Breast epithelium (tissue), 3 donors: ENCODE measurements around the gene AVPR2.
A peak's percentile ranks its signal among the peaks of the same experiment; 100 is the strongest.

Experiments used
- CTCF ChIP-seq, 3 donors: fragments of 450-650 bp; IDR thresholded peaks; one replicate each; pipeline ENCODE4 v1.5.1; 2016 to 2017; ENCODE audit warnings: antibody characterized with exemption in 3 of 3, mild to moderate bottlenecking in 3 of 3, moderate library complexity in 3 of 3
- POLR2A ChIP-seq: fragments of 450-650 bp; IDR thresholded peaks from one replicate; pipeline ENCODE4 v1.6.1; 2016; ENCODE audit warnings: antibody characterized with exemption, mild to moderate bottlenecking, moderate library complexity
- POLR2AphosphoS5 ChIP-seq, 3 donors: sonication (generic); formaldehyde crosslinking; IDR thresholded peaks; one replicate each; pipeline ENCODE4 v1.6.1; 2017; ENCODE audit warnings: antibody characterized with exemption in 3 of 3

DNA sequence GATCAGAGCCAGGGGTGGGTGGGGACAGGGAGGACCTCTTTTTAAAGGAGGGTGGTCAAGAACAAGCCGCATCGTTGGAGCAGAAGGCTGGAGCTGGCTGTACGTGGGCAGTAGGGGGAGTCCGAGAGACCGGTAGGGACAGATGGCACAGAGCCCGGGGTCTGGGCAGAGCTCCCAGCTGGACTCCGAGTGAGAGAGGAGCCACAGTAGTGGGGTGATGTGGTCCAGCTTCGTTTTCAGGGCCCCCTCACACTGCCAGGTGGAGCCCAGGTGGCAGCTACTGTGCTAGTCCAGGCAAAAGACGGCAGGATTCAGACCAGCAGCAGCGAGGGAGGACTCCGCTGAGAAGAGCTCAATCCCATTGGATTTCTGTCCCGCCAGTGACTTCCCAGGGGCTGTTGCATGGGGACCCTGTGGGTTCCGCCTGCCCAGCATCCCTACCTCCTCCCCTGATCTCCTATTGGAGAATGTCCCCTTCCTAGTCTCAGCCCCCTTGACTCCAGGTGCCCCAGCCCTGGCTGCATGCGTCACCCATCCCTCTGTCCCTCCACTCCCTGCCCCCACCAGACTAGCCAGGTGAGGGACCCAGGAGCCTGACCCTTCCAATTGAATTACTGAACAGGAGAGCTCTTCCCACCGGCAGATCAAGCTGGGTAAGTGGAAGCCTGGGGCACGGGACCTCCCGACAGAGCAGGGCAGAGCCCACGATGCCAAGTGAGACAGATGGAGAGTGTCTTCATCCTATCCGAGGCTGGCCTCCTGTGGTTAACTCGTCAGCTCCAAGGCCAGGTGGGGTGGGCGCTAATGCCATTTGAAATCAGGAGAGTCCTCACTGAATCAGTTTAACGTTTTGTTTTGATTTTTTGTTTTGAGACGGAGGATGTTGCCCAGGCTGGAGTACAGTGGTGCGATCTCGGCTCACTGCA is 18.7 kb downstream of the AVPR2 start:
- peak in 2 of 3 donors; percentile 29 to 32 for TF ChIP-seq CTCF (IDR thresholded peaks at IDR 0.05)
- TF ChIP-seq POLR2A, result no peak
- TF ChIP-seq POLR2AphosphoS5 (IDR thresholded peaks at IDR 0.05), result no peak
